HG02943 (cell line): ENCODE measurements around the gene SETD2.
"Not testable (repeated sequence)": the region's sequence is repeated elsewhere in the genome, so short reads cannot be mapped to it uniquely, and the experiment has no call there.

ENCODE experiments used
- ATAC-seq: cut with Tn5 transposase; IDR thresholded peaks from one replicate; pipeline ENCODE4 v1.9.1; 2021; ENCODE audit warnings: mild to moderate bottlenecking, low read depth, moderate library complexity; ENCODE audit not compliant: unreplicated experiment

The SETD2 gene

DNA sequence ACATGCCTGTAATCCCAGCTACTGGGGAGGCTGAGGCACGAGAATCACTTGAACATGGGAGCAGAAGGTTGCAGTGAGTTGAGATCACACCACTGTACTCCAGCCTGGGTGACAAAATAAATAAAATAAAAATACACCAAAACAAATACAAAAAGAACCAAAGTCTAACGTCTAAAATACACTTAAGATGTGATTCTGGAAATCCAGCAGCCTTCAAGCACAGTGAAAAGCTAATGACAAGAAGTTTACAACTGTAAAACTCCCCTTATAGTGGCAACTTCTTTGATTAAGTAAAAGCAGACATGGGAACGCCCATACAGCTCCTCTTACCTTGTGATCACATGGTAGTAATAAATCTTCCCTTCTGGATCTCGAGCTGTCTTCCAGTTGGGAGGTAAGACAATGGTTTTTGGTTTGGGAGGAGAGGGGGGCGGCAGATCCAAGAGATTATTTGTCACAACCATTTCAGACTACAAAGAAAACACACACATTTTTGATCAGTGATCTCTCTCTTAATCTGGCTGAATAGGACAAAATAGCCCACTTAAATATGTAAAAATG, 121.6 kb downstream of the SETD2 start:
- no peak for ATAC-seq

DNA sequence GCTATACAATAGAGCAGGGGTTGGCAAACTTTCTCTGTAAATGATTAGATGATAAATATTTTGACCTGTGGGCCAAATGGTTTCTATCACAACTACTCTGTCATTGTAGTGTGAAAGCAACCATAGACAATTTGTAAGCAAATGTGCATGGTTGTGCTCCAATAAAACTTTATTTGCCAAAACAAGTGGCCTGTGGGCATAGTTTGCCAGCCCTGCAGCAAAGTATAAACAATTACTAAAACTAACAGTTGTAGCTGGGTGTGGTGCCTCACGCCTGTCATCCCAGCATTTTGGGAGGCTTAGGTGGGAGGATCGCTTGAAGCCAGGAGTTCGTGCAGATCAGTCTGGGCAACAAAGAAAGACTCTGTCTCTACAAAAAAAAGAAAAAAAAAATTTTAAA, 122.8 kb downstream of the SETD2 start:
- ATAC-seq = no peak

DNA sequence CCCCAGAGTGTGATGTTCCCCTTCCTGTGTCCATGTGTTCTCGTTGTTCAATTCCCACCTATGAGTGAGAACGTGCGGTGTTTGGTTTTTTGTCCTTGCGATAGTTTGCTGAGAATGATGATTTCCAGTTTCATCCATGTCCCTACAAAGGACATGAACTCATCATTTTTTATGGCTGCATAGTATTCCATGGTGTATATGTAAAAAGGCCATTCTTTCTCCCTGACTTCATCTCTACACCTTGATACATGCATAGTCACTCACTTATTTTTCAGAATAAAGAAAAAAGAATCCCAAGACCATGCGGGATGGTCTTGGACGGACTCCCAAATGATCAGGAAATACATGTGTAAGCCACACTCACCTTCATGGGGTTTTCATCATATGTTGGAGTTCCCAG, 126.6 kb downstream of the SETD2 start:
- not testable (repeated sequence) for ATAC-seq

DNA sequence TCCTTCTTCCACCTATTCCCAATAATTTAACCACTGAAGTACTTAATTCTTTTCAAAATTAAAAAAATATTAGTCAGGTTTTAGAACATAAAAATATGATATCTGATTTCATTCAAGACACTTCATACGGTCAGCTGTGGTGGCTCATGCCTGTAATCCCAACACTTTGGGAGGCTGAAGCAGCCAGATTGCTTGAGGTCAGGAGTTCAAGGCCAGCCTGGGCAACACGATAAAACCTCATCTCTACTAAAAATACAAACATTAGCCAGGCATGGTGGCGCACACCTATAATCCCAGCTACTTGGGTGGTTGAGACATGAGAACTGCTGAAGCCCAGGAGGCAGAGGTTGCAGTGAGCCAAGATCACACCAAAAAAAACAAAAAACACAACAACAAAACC, 127.8 kb downstream of the SETD2 start:
- ATAC-seq = no peak

DNA sequence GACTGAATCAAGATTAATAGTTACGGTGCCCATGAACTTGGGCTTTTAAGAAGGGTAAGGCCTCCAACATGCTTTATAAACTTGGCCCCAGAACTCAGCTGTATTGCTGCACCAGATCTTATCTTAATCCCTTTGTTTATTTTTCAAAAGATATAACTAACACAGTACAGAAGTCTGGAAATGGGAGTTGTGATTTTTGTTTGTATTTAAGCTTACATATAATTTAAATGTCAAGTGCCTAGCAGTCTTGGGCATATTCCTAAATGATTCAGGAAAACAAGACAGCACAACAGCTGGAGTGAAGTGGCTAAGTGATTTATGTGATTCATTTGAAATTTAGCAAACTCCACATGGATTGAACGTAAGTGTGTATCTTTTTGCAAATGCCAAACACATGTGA, 128.3 kb downstream of the SETD2 start:
- ATAC-seq = no peak

DNA sequence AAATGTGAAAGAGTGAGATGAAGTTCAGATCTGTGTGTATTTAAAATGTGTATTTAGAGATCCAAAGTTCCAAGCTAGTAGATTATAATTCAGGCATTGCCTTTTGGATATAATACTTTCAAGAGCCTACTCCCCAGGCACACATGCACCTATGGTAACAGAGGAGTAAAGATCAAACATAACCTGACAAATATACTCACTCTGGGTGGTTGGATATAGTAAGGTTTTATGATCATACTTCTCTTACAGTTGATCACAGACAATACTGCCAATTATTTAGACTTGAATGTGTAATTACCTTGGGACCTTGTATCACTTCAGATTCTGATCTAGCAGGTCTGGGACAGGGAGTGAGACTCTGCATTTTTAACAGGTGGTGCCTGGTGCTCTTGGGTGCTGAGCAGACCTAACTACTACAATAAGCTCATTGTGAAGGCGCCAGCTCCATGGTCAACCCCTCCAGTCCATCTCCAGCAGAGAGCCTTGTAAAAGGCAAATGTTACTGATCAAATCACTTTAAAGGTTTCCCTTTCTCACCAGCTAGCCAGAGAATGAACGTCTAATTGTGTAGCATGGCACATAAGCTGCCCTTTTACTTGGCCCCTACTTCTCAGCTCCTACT, 128.9 kb downstream of the SETD2 start:
- no peak for ATAC-seq

DNA sequence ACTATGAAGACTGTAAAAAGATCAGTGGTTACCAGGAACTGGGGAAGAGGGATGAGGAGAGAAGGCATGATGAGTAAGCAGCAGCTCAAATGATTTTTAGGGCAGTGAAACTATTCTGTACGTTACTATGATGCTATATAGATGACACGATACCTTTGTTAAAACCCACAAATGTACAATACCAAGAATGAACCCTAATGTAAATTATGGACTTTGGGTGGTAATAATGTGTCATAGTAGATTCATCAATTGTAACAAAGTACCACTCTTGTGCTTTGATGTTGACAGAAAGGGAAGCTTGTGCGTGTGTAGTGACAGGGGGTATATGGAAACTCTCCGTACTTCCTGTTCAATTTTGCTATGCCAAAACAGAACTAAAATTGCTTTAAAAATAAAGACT, 132.9 kb downstream of the SETD2 start:
- ATAC-seq = not testable (repeated sequence)

DNA sequence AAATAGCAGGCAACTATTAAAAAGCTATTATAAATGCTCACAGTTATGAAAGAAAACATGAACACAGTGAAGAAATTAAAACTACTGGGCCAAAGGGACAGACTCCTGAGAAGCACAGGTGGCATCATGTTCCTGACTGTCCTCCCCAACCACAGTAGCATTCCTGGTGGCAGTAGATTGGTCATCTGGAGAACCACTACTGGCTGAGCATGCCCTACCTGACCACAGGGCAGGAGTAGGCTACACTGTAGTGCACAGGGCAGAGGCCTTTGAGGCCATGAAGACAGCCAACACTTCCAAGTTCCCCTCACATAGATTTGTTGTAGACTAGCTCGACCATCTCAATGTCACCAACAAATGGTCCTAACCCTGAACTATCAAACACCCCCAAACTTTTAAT, 135.2 kb downstream of the SETD2 start:
- no peak for ATAC-seq

DNA sequence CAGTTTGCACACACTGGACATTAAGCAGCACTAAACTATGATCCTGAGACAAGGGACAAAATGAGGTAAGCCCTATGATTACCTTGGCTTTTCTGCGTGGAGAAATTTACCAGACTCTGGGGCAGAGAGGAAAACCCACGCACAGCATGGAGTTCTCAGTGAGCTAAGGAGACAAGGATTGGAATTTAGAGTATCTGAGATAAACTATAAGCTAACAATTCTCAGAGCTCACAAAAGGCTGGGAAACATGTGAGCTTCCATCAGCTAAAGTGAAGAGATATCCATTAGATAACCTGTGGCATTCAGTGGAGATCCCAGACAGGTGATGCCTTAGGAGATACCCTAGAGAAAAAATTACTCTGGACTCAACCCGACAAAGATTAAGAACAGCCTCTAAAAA, 135.8 kb downstream of the SETD2 start:
- no peak for ATAC-seq

DNA sequence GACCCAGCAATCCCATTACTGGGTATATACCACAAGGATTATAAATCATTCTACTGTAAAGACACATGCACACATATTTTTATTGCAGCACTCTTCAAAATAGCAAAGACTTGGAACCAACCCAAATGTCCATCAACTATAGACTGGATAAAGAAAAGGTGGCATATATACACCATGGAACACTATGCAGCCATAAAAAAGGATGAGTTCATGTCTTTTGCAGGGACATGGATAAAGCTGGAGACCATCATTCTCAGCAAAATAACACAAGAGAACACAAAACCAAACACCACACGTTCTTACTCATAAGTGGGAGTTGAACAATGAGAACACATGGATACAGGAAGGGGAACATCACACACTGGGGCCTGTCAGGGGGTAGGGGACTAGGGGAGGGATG, 137.5 kb downstream of the SETD2 start:
- not testable (repeated sequence) for ATAC-seq

DNA sequence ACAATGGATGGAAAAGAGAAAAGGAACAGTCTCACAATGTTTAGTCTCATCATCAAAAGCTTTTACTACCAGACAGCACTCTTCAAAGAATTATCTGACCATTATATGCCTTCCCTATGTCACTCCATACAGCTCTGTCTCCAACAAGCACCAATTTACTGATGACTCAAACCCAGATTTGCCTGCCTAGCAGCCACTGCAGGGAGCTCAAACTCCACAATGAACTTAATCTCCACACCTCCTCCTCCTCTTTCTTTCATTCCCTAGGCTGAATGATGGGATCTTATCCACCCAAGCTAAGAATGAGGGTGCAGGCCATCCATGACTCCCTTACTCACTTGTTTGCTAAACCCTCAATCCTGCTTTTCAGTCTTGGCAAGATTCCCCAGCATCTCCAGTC, 139.0 kb downstream of the SETD2 start:
- no peak for ATAC-seq

DNA sequence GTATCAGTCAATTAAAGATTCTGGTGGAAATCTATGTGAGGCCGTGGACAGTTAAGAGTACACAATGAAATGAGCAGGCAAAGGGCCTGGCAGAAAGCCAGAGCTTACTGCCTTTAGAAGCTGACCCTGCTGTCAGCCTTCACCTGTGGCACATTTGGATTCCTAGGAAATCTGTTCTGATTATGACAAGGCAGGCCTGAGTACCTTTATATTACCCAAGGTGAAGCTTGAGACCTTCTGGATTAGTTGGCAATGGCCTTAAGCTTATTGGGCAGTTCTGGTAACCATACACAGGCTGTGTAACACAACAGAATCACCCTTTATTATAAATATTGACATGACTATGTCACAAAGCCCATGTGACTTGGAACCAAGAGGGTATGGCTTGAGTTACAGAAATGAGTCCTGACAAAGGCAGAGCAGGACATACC, 141.3 kb downstream of the SETD2 start:
- ATAC-seq = no peak

DNA sequence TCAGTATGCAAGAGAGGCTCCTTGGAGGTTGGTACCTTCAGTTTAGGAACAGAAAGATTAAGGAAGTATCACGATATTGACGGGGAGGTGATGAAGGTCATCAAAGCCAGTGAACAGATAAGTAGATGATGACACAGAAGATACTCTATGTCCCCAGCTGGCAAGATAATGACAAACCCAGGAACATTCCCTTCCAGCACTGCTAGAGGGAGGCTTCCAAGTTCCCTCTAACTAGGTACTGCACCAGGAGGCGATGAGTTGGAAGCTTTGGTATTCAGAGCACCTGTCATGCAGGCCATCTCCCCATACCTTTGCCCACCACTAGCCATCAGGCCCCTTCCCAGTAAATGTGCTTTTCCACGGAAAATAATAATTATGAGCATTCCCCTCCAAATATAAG, 143.6 kb downstream of the SETD2 start:
- no peak for ATAC-seq

DNA sequence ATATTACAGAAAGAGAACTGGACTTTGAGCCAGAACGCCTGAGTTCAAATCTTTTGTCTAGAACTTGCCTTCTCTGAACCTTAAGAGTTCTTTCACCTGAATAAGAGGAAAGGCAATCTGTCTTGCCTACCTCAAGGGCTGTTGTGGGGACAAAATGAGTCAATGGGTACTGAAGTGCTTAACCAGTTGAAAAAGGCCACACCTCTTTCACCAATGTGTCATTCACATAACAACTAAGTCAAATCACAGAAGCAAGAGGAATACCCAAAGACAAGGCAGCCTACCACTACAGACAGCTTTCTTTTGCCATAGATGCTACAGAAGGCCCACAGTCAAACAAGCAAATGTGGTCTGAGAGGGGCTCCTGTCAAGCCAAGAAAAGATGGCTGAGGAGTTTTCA, 144.7 kb downstream of the SETD2 start:
- ATAC-seq = no peak

DNA sequence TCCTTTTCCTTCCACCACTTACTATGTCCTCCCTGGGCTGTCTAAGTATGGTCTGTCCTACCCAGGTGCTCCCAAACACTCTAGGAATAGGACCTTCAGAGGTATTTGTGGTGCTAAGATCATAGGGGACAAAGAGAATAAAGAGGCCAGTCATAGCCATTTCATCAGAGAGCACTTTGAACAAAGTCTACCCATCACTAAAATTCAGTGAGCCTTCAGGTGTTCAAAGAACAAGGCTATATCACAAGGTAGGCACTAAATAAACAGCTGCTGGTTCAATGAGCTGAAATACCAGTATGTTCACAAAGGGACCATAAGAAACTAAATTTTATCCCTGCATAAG, 145.7 kb downstream of the SETD2 start:
- ATAC-seq = no peak

DNA sequence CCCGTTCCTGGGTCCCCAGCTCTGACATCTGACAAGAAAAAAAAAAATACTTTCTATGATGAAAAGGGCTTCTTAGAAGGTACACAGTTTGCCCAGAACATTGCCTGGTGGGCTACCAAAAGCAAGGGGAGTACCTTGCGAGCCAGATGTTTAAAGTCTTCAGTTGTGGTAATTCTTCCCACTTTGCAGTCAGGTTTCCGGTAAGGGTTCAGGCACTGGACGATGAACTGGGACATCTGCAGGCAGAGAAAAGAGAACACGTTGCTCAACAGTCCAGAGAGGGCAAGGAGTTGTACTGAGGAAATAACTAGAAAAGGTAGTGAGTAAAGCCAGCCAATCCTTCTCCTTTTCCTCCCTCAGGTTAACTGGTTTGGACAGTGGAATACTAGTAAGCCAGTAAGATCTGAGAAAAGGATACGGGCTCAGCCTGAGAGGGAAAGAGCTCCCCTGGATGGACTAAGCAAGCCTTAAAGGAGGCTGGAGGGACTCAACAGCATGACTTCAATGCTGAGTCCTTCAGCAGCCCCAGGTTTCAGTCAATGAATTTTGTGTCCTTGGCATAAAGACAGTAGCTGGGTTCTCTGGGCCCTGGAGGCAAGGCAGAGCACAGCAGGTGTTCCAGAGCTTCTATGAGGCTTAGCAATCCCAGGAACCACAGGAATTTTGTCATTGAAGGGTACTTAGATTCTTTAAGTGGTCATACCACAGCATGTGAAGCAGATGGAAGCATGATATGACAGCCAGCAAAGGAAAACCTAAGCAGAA, 146.2 kb downstream of the SETD2 start:
- ATAC-seq = no peak

DNA sequence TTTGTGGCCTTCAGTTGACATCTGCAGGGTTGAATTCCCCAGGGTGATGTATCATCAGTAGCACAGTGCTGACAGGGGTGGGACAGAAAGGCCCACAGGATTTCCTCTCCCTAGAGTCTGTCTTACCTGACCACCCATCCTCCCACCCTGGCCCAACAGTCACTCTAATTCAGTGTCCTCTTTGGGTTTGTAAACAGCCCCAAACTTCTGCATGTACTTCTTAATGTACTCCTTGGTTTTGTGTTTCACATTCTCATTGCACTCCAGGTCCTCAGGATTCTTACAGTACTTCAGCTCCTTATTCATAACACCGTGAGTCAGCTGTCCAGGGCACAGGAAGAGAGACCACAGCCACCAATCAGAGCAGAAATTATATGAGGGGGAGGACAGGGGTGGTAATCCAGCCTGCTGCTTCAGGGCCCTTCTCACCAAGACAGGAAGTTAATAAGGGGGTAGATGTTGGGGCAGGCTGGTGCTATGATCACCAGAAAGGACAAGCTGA, 146.9 kb downstream of the SETD2 start:
- ATAC-seq = no peak

DNA sequence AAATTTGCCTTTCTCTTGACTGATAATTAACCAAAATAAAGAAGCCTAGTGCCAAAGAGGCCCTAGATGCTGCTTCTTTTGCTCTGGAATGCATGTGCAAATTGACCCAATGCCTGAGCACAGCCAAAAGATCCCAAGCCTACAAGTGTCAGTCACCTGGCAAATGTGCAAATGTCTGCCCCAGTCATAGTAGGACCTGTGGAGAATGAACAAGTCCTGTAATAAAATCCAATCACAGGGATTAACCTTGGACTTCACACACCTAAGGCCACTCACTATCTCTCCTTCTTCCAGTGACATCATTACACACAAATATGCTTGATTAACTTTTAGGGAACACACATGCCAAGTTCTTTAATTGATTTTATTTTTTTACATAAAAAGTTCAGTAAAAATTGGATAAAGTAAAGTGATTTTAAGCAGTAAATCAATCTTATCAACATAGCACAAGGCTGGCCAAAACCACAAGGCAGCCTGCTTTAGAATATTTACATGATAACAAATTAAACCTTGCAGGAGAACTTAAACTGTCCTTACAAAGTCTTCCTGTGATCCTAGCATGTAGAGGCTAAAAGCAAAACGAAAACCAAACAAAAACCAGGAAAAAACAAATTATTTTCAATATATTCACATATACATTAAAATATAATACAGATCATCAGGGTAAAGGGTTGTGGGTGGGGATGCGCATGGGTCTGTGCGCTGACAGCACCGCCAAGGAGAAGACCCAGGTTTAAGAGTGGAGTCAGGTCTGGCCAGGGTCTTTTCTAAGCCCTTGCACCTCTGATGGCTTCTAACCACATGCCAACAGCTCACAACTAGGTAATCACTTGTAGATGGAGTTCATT, 147.6 kb downstream of the SETD2 start:
- no peak for ATAC-seq

DNA sequence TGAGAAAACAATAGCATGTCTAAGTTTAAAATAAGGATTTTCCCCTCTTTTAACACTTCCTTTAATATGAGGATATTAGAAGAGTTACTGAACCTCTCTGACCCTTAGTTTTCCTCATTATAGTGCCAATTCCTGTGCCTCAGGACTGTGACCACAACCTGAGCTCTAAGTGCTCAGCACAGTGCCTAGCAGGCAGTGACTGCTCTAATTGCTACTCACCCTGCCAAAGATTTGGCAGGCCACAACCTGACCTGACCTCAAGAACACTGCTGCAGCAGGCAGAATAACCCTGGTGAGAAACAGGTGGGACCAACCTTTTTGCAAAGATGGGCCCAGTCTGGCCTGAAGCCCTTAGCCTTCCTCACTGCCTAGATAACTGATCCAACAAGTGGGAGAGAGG, 148.8 kb downstream of the SETD2 start:
- no peak for ATAC-seq

DNA sequence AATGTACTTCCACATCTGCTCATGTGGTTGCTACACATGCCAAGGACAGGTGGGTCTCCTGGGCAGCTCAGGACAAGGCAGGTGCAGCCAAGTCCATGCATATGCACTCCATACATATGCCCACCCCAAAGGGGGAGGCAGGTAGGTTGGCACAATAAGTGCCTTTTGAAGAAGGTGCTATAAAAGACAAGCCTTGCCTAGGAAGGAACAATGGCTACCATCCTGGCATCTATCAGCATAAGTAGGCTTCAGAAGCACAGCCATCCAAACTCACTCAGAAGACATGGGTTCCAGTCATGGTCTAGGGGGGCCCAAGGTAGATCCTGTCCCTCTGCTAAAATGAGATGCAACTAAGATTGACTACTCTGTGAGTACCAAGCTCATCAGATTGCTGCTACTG, 149.9 kb downstream of the SETD2 start:
- ATAC-seq = no peak

DNA sequence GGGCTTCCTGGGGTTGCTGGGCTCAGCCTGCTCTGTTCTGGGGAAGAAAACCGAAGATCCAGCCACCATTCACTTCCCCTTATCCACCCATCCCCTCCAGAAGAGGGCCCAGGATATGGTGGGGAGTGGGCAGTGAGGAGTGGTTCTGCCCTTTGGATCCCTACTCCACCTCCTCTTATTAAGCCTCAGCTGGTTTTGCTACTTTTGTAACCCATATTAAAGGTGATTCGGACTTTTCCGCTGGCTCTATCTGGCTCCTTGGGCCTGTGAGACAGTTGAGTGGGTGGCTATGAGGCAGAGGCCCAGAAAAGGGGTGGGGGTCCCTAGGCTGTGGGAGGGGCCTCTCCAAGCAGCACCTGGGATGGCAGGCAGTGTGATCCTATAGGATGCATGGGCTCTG, 150.7 kb downstream of the SETD2 start:
- no peak for ATAC-seq
